Sigmoid colon (tissue), 4 donors: ENCODE measurements around the gene MYT1.

Experiments
- EP300 ChIP-seq, 4 donors: sonication (generic); formaldehyde crosslinking; IDR thresholded peaks; one replicate each; pipeline ENCODE4 v1.6.1; 2017; ENCODE audit warnings: antibody characterized with exemption in 4 of 4
- POLR2AphosphoS5 ChIP-seq, 4 donors: sonication (generic); formaldehyde crosslinking; IDR thresholded peaks; one replicate each; pipeline ENCODE4 v1.6.1; 2017; ENCODE audit warnings: antibody characterized with exemption in 4 of 4
- TF ChIP-seq, protein P1 (sequence below), 4 experiments: fragments of 450-650 bp in 3 of 4; fragments of 200-600 bp in 1 of 4; IDR thresholded peaks; one replicate each; pipeline ENCODE4 v1.5.1; 2016 to 2019; ENCODE audit warnings: antibody characterized with exemption in 4 of 4, mild to moderate bottlenecking in 3 of 4, moderate library complexity in 2 of 4

DNA sequence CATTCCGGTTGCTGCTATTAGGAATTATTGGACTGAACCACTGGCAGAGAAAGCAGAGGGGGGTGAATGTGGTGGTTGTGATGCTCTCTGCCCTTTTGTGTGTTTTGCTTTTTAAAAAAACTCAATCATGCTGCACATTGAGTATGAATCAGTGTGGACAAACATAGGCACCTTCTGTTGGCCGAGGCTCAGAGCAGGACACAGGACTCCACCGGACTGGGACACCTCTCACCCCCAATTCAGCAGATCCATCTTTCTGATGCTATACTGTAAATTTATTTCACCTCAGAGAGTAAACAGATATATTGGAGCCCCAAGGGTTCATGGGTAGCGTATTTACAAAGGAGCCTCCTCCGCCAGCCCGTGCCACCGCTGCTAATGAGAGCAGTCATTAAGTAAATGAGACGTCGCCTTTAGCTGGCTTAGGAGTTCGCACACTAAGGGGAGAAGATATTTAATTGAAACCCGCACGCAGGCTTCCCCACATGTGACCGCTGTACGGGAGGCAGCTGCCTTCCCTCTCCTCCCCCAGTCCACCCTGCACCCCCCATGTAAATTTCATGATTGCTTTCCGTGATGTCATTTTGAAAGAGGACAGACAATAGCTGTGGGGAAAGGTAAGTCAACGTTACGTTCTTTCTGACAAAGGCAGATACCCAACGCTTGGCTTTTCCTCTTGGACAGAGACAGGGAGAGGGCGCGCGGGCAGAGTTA, at the start of gene MYT1:
- TF ChIP-seq, protein P1, sequence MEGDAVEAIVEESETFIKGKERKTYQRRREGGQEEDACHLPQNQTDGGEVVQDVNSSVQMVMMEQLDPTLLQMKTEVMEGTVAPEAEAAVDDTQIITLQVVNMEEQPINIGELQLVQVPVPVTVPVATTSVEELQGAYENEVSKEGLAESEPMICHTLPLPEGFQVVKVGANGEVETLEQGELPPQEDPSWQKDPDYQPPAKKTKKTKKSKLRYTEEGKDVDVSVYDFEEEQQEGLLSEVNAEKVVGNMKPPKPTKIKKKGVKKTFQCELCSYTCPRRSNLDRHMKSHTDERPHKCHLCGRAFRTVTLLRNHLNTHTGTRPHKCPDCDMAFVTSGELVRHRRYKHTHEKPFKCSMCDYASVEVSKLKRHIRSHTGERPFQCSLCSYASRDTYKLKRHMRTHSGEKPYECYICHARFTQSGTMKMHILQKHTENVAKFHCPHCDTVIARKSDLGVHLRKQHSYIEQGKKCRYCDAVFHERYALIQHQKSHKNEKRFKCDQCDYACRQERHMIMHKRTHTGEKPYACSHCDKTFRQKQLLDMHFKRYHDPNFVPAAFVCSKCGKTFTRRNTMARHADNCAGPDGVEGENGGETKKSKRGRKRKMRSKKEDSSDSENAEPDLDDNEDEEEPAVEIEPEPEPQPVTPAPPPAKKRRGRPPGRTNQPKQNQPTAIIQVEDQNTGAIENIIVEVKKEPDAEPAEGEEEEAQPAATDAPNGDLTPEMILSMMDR (IDR thresholded peaks at IDR 0.05), result no peak
- TF ChIP-seq EP300 (IDR thresholded peaks at IDR 0.05) (no peak), POLR2AphosphoS5 (IDR thresholded peaks at IDR 0.05) (no peak)
